Ascending aorta (tissue), 2 donors: Measurements from ENCODE around the gene SSC5D. TPM values are rescaled to one million over a fixed set of nuclear protein-coding genes. Genes with fewer than 3 reads are reported as not detected.
A peak's percentile ranks its signal among the peaks of the same experiment; 100 is the strongest.

ENCODE experiments used
- DNase-seq, 2 donors: peaks; one replicate each; pipeline ENCODE4 v3.0.0-alpha.2; 2019; ENCODE audit warnings: low spot score in 2 of 2
- H3K27ac ChIP-seq, 2 donors: fragments of 200-600 bp; sonication (generic); one replicate each; pipeline ENCODE4 v1.5.1; 2016 to 2017; ENCODE audit warnings: mild to moderate bottlenecking in 1 of 2
- H3K27me3 ChIP-seq: fragments of 200-600 bp; sonication (generic); one replicate; pipeline ENCODE4 v1.5.1; 2017
- H3K36me3 ChIP-seq, 2 donors: fragments of 200-600 bp; sonication (generic); one replicate each; pipeline ENCODE4 v1.5.1; 2016
- H3K4me1 ChIP-seq, 2 donors: fragments of 200-600 bp; sonication (generic); one replicate each; pipeline ENCODE4 v1.5.1; 2016 to 2017; ENCODE audit warnings: mild to moderate bottlenecking in 1 of 2
- H3K4me3 ChIP-seq, 2 donors: fragments of 200-600 bp; sonication (generic); one replicate each; pipeline ENCODE4 v1.5.1; 2016 to 2017; ENCODE audit warnings: mild to moderate bottlenecking in 1 of 2
- H3K9me3 ChIP-seq, 2 donors: fragments of 200-600 bp; sonication (generic); one replicate each; pipeline ENCODE4 v1.5.1; 2016
- intact Hi-C: fragments of 100-400 bp; cut with DNase I; formaldehyde crosslinking; loops from one replicate; pipeline ENCODE4 v1.15.1; 2023
- total RNA-seq: library from RNA; depleted of rRNA; stranded (reverse); fragments of >200 nt; gene quantifications from one replicate; pipeline ENCODE4 v1.1.0, GENCODE V29; 2016
- TF ChIP-seq, protein P1 (sequence below), 3 experiments: fragments of 200-600 bp in 2 of 3; fragments of 450-650 bp in 1 of 3; sonication (generic) in 2 of 3; IDR thresholded peaks; one replicate each; pipeline ENCODE4 v1.5.1; 2016 to 2019; ENCODE audit warnings: antibody characterized with exemption in 3 of 3, mild to moderate bottlenecking in 1 of 3, moderate library complexity in 1 of 3

SSC5D gene
- total RNA-seq, 1 donor from 2014 or later = 22.4 TPM

DNA sequence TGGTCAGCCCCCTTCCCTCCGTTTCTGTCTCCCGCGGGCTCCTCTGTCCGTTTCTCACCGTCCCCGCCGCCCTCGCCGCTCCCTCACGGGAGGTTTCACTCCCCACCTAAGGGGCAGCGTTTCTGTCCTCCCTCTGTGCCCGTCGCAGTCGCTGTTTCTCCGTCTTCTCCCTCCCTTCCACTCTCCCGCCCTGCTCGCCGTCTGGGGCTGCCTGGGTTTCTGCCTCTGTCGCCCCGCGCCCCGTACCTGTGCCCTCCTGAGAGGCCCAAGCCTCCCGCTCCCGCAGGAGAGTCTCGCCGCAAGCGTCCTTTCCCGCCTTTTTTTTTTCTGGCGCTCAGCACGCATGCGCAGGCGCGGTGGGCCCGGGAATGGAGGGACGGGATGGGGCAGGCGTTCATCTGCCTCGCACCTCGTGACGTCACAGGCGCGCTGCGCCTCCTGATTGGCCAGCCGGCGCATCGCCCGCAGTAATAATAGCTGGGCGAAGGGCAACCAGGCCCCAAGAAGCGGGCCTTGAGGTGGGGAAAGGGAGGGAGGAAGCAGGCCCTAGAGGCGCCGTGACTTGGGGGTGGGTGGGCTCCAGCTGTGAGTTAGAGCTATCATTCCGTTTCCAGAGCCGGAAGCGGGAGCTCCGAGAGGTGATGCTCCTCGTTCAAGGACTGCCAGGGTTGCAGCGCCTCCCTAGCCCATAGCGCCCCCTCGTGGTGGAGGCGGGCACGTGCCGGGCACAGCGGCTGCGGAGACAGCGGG, 15.4 kb downstream of the SSC5D start:
- DNase-seq = peak; percentile 73 to 95
- no peaks in the 10 kb centered on the region for H3K27me3 ChIP-seq
- peak overlapping the region; percentile 48 to 71 for H3K4me3 ChIP-seq
- H3K9me3 ChIP-seq = no peaks in the 10 kb centered on the region
- no peaks in the 10 kb centered on the region for H3K36me3 ChIP-seq
- H3K4me1 ChIP-seq = peaks cover 2 to 3% of the 10 kb centered on the region in 2 donors
- TF ChIP-seq, protein P1, sequence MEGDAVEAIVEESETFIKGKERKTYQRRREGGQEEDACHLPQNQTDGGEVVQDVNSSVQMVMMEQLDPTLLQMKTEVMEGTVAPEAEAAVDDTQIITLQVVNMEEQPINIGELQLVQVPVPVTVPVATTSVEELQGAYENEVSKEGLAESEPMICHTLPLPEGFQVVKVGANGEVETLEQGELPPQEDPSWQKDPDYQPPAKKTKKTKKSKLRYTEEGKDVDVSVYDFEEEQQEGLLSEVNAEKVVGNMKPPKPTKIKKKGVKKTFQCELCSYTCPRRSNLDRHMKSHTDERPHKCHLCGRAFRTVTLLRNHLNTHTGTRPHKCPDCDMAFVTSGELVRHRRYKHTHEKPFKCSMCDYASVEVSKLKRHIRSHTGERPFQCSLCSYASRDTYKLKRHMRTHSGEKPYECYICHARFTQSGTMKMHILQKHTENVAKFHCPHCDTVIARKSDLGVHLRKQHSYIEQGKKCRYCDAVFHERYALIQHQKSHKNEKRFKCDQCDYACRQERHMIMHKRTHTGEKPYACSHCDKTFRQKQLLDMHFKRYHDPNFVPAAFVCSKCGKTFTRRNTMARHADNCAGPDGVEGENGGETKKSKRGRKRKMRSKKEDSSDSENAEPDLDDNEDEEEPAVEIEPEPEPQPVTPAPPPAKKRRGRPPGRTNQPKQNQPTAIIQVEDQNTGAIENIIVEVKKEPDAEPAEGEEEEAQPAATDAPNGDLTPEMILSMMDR (IDR thresholded peaks at IDR 0.05) = peak; percentile 99 to 100 (median 99)
- intact Hi-C loops = loop anchor here (1.0 to 5.0 kb wide), 4 partner anchors 16 to 201 kb away; partner anchors contain the start of gene UBE2S
- peak overlapping the region; percentile 71 to 87 for H3K27ac ChIP-seq

DNA sequence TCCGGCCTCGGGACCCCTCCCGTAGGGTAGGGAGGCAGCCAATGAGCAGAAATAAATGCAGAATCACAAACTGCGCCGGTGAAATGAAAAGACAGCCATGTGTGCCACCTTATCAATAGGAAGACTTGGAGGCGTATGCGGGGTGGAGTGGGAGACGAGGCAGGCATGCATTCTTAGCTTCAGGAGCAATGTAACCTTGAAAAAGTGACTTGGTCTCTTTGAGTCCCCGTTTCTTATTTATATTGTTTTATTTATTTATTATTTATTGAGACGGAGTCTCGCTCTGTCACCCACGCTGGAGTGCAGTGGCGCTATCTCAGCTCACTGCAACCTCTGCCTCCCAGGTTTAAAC, 16.0 kb downstream of the SSC5D start:
- no peak for DNase-seq
- Histone ChIP-seq H3K36me3 (no peaks in the 10 kb centered on the region), H3K9me3 (no peaks in the 10 kb centered on the region), H3K4me1 (peaks cover 2 to 3% of the 10 kb centered on the region in 2 donors), H3K27ac (peak overlapping the region in 1 of 2 donors; percentile 87), H3K4me3 (peak overlapping the region; percentile 48 to 71), H3K27me3 (no peaks in the 10 kb centered on the region)
- TF ChIP-seq, protein P1 (IDR thresholded peaks at IDR 0.05) = peak in 1 of 3 experiments; percentile 10
- intact Hi-C loops = loop anchor here (1.0 to 5.0 kb wide), 4 partner anchors 17 to 202 kb away; partner anchors contain the start of gene UBE2S

GRCh38 chr19:55504981-55505380, 16.7 kb downstream of the SSC5D start:
- peaks cover 2 to 3% of the 10 kb centered on the region in 2 donors for H3K4me1 ChIP-seq
- no peaks in the 10 kb centered on the region for H3K9me3 ChIP-seq
- H3K27ac ChIP-seq = no peak overlapping the region
- intact Hi-C loops = loop anchor here (1.0 to 5.0 kb wide), 4 partner anchors 18 to 203 kb away; partner anchors contain the start of gene UBE2S
- H3K36me3 ChIP-seq = no peaks in the 10 kb centered on the region
- H3K27me3 ChIP-seq = no peaks in the 10 kb centered on the region
- no peak for DNase-seq
- H3K4me3 ChIP-seq = no peak overlapping the region
- TF ChIP-seq, protein P1 (IDR thresholded peaks at IDR 0.05) = no peak

GRCh38 chr19:55508120-55508519, 19.9 kb downstream of the SSC5D start:
- no peaks in the 10 kb centered on the region for H3K27me3 ChIP-seq
- H3K36me3 ChIP-seq = no peaks in the 10 kb centered on the region
- no peak for DNase-seq
- no peak overlapping the region for H3K4me3 ChIP-seq
- H3K27ac ChIP-seq = no peak overlapping the region
- no peaks in the 10 kb centered on the region for H3K9me3 ChIP-seq
- TF ChIP-seq, protein P1 (IDR thresholded peaks at IDR 0.05) = no peak
- H3K4me1 ChIP-seq = peaks cover 2 to 3% of the 10 kb centered on the region in 2 donors
- intact Hi-C loops = no loop called here

- Histone ChIP-seq H3K36me3 (no peaks in the 10 kb centered on the region), H3K9me3 (no peaks in the 10 kb centered on the region), H3K4me1 (peaks cover 0 to 12% of the 10 kb centered on the region in 2 donors), H3K27me3 (no peaks in the 10 kb centered on the region), H3K27ac (peak overlapping the region; percentile 36 to 74), H3K4me3 (peak overlapping the region; percentile 49 to 57)
- intact Hi-C loops = loop anchor here (1.0 to 2.0 kb wide), 6 partner anchors 32 to 116 kb away; partner anchors contain the start of genes FIZ1, ZNF579, ZNF784 and ZNF865
- DNase-seq = peak; percentile 47 to 96
- TF ChIP-seq, protein P1 (IDR thresholded peaks at IDR 0.05) = peak; percentile 83 to 95 (median 95)
Observed at GRCh38 chr19:55516878-55517620, 28.8 kb downstream of the SSC5D start.
